MM.1S (cell line): Measurements from ENCODE around the gene PIKFYVE.
"Not testable (repeated sequence)": the region's sequence is repeated elsewhere in the genome, so short reads cannot be mapped to it uniquely, and the experiment has no call there.

Experiments used
- DNase-seq: peaks from one replicate; pipeline ENCODE4 v3.0.0-alpha.2; 2015
- H2AFZ ChIP-seq: fragments of 300-600 bp; sonication (generic); 2 replicates; pipeline ENCODE4 v1.6.0; 2016; ENCODE audit warnings: antibody characterized with exemption, low read length
- H3F3A ChIP-seq: fragments of 300-600 bp; sonication (generic); 2 replicates; pipeline ENCODE4 v1.6.1; 2016; ENCODE audit warnings: mild to moderate bottlenecking, antibody characterized with exemption, low read length, moderate library complexity, mixed read lengths; ENCODE audit not compliant: insufficient read depth
- H3K27ac ChIP-seq: fragments of 300-600 bp; sonication (generic); 2 replicates; pipeline ENCODE4 v1.5.1; 2016; ENCODE audit warnings: mild to moderate bottlenecking, low read length
- H3K27me3 ChIP-seq: fragments of 300-600 bp; sonication (generic); replicated peaks from 2 replicates; pipeline ENCODE4 v1.6.0; 2016; ENCODE audit warnings: low read length; ENCODE audit not compliant: insufficient read depth
- H3K36me3 ChIP-seq: fragments of 300-600 bp; sonication (generic); replicated peaks from 2 replicates; pipeline ENCODE4 v1.6.1; 2016; ENCODE audit warnings: mild to moderate bottlenecking, low read length, mixed read lengths; ENCODE audit not compliant: insufficient read depth
- H3K4me1 ChIP-seq: fragments of 300-600 bp; sonication (generic); 2 replicates; pipeline ENCODE4 v1.6.1; 2016; ENCODE audit warnings: low read length, mixed read lengths
- H3K4me2 ChIP-seq: fragments of 300-600 bp; sonication (generic); 2 replicates; pipeline ENCODE4 v1.6.0; 2016; ENCODE audit warnings: low read depth, low read length
- H3K4me3 ChIP-seq: fragments of 300-600 bp; sonication (generic); 2 replicates; pipeline ENCODE4 v1.5.1; 2016; ENCODE audit warnings: low read length, mixed read lengths
- H3K79me2 ChIP-seq: fragments of 300-600 bp; sonication (generic); 2 replicates; pipeline ENCODE4 v1.6.1; 2016; ENCODE audit warnings: mixed run types, low read length, mixed read lengths
- H3K9ac ChIP-seq: fragments of 300-600 bp; sonication (generic); 2 replicates; pipeline ENCODE4 v1.6.1; 2016; ENCODE audit warnings: low read length, mixed read lengths
- H3K9me2 ChIP-seq: fragments of 300-600 bp; sonication (generic); replicated peaks from 2 replicates; pipeline ENCODE4 v1.6.1; 2016; ENCODE audit warnings: mild to moderate bottlenecking, low read length, mixed read lengths; ENCODE audit not compliant: insufficient read depth
- H3K9me3 ChIP-seq: fragments of 300-600 bp; sonication (generic); replicated peaks from 2 replicates; pipeline ENCODE4 v1.6.1; 2016; ENCODE audit warnings: mild to moderate bottlenecking, low read length, mixed read lengths; ENCODE audit not compliant: insufficient read depth
- H4K20me1 ChIP-seq: fragments of 300-600 bp; sonication (generic); 2 replicates; pipeline ENCODE4 v1.6.1; 2016; ENCODE audit warnings: mild to moderate bottlenecking, low read length, moderate library complexity, mixed read lengths; ENCODE audit not compliant: insufficient read depth
- EZH2 ChIP-seq: fragments of 300-600 bp; sonication (generic); optimal IDR thresholded peaks from 2 replicates; pipeline ENCODE3; 2017; ENCODE audit warnings: low read depth, mild to moderate bottlenecking, antibody characterized with exemption, low read length, mixed read lengths
- EZH2phosphoT487 ChIP-seq: fragments of 300-600 bp; sonication (generic); IDR thresholded peaks from 2 replicates; pipeline ENCODE4 v1.6.1; 2018; ENCODE audit warnings: antibody characterized with exemption, low read length
- TF ChIP-seq, protein P1 (sequence below): fragments of 300-600 bp; sonication (generic); IDR thresholded peaks from 2 replicates; pipeline ENCODE4 v1.5.1; 2016; ENCODE audit warnings: antibody characterized with exemption, low read length, mixed read lengths

Gene PIKFYVE

DNA sequence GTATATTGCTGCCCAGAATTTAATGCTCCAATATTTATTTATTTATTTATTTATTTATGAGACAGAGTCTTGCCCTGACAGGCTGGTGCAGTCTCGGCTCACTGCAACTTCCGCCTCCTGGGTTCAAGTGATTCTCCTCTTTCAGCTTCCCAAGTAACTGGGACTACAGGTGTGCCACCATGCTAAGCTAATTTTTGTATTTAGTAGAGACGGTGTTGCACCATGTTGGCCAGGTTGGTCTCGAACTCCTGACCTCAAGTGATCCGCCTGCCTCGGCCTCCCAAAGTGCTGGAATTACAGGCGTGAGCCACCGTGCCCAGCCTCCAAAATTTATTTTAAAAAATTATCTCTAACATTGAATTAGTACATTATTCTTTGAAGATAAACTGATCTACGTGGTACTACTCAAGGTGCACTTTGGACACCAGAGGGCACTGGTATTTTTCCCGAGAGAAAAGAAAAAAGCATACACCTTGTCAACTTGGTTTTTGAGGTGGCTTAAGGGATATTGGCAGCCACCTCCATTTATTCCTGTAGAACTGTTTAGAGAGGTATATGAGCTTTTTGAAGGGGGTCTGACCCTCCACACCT, 9.8 kb upstream of the PIKFYVE start:
- H3K4me1 ChIP-seq: peaks cover 11% of the 10 kb centered on the region
- H3F3A ChIP-seq: peaks cover 9% of the 10 kb centered on the region
- no peaks in the 10 kb centered on the region for H3K9me2 ChIP-seq
- TF ChIP-seq EZH2phosphoT487: no peak
- TF ChIP-seq, protein P1, sequence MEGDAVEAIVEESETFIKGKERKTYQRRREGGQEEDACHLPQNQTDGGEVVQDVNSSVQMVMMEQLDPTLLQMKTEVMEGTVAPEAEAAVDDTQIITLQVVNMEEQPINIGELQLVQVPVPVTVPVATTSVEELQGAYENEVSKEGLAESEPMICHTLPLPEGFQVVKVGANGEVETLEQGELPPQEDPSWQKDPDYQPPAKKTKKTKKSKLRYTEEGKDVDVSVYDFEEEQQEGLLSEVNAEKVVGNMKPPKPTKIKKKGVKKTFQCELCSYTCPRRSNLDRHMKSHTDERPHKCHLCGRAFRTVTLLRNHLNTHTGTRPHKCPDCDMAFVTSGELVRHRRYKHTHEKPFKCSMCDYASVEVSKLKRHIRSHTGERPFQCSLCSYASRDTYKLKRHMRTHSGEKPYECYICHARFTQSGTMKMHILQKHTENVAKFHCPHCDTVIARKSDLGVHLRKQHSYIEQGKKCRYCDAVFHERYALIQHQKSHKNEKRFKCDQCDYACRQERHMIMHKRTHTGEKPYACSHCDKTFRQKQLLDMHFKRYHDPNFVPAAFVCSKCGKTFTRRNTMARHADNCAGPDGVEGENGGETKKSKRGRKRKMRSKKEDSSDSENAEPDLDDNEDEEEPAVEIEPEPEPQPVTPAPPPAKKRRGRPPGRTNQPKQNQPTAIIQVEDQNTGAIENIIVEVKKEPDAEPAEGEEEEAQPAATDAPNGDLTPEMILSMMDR: peak; percentile 31
- no peak for TF ChIP-seq EZH2
- no peak overlapping the region for H3K4me2 ChIP-seq
- H4K20me1 ChIP-seq: no peaks in the 10 kb centered on the region
- no peaks in the 10 kb centered on the region; the same call in 1 of the 2 replicates for H3K36me3 ChIP-seq
- no peaks in the 10 kb centered on the region for H3K27me3 ChIP-seq
- H3K79me2 ChIP-seq: 0 out of 2 replicates have a peak, but pooled peaks cover 6% of the 10 kb centered on the region
- no peak overlapping the region for H3K4me3 ChIP-seq
- no peak overlapping the region for H3K27ac ChIP-seq
- H3K9me3 ChIP-seq: no peaks in the 10 kb centered on the region
- H2AFZ ChIP-seq: no peak overlapping the region
- peak; percentile 36 for DNase-seq
- H3K9ac ChIP-seq: no peak overlapping the region

DNA sequence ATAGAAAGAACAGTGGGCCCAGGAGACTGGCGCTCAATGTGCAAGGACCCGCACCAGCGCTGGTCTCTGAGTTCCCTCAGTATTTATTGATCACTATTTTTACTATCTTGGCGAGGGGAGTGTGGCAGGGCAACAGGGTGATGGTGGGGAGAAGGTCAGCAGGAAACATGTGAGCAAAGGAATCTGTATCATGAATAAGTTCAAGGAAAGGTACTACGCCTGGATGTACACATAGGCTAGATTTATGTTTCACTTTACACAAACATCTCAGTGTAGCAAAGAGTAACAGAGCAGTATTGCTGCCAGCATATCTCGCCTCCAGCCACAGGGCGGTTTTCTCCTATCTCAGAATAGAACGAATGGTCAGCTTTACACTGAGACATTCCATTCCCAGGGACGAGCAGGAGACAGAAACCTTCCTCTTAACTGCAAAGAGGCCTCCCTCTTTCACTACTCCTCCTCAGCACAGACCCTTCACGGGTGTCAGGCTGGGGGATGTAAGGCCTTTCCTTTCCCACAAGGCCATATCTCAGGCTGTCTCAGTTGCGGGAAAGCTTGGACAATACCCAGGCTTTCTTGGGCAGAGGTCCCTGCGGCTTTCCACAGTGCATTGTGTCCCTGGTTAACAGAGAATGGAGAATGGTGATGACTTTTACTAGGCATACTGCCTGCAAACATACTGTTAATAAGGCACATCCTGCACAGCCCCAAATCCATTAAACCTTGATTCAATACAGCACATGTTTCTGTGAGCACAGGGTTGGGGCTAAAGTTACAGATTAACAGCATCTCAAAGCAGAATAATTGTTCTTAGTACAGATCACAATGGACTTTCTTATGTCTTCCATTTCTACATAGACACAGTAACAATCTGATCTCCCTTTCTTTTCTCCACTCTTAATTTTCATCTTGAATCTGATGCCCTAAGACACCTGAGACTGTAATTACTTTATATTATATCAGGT, 8.9 kb upstream of the PIKFYVE start:
- not testable (repeated sequence) for H3K36me3 ChIP-seq, H3K4me2 ChIP-seq, H3K4me3 ChIP-seq, H3K27me3 ChIP-seq, H3K79me2 ChIP-seq, DNase-seq, H3K9me3 ChIP-seq, H3K9ac ChIP-seq, H3K27ac ChIP-seq, H2AFZ ChIP-seq, H3K9me2 ChIP-seq, H3F3A ChIP-seq, H4K20me1 ChIP-seq
- peaks cover 11% of the 10 kb centered on the region for H3K4me1 ChIP-seq

DNA sequence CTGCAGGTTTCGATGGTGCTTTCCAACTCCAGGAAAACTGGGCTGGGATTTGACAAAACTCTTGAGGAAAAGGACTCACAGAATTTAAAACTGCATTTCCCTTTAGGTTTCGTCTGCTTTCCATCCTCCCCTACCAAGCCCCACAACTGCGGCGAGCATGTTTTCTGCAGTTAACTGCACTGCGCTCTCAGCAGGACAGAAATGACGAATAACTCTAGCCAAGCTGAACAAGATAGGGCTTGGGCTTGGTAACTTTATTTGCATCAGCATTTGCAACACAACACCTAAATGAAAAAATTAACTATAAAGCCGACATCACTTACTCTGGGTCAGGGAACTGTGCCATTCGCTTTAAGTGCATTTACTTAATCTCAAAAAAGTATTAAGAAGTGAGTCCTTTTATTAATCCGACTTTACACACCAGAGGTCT, 669 bp upstream of the PIKFYVE start:
- H3K9me2 ChIP-seq: no peaks in the 10 kb centered on the region
- peak; percentile 25 for DNase-seq
- H3F3A ChIP-seq: peaks cover 18% of the 10 kb centered on the region
- H2AFZ ChIP-seq: peak overlapping the region; percentile 95
- H3K9me3 ChIP-seq: no peaks in the 10 kb centered on the region
- H3K4me2 ChIP-seq: peak overlapping the region; percentile 87
- peak overlapping the region; percentile 77 for H3K4me3 ChIP-seq
- peaks cover 6% of the 10 kb centered on the region; the same call in 1 of the 2 replicates for H3K4me1 ChIP-seq
- peaks cover 33% of the 10 kb centered on the region for H3K79me2 ChIP-seq
- no peak for TF ChIP-seq EZH2phosphoT487
- TF ChIP-seq, protein P1: no peak
- no peak for TF ChIP-seq EZH2
- peak overlapping the region; percentile 54 for H3K9ac ChIP-seq
- H3K27ac ChIP-seq: peak overlapping the region; percentile 78
- H3K36me3 ChIP-seq: no peaks in the 10 kb centered on the region
- no peaks in the 10 kb centered on the region for H3K27me3 ChIP-seq
- H4K20me1 ChIP-seq: no peaks in the 10 kb centered on the region
